ENCODE results near the gene SLC38A5.
"Not testable (repeated sequence)": the region's sequence is repeated elsewhere in the genome, so short reads cannot be mapped to it uniquely, and the experiment has no call there.

Gene SLC38A5

DNA sequence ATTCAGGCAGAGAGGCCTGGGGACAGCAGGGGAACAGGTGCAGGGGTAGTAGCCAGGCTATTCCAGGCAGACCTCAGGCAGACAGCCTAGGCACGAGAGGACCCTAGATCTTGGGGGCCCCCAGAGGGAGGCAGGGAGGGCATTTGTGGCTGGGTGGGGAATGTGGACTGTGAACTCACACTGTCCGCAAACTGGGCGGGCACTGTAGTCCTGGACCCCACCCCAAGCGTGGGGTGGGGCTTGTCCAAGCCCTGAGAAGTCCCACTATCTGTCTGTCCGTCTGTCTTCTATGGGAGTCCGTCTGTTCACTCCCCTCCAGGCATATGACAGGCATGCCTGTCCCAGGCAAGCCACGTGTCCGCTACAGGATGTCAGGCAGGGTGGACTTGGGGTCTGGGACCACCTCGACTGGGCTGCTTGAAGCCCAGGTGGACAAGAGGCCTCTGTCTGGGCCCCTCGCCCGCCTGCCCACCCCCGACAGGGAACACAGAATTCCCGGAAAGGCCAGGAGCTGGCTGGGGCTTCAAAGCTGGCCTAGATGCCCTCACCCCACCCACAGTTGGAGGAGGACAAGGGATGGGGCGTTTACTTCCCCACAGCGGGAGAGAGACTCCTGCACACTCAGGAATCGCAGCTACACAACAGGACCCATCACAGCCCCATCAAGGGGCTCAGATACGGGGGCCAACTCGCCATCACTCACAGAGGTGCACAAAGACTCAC, at the start of gene SLC38A5:
Gene SLC38A5, minus strand, starts transcription at position 151 of the 723 bp plus-strand sequence. CDS start 2,336 bp downstream, outside the sequence.
- Mint-ChIP-seq H3K4me1 (peaks cover 41% of the 10 kb centered on the region), H3K9me3 (no peaks in the 10 kb centered on the region), H3K4me3 (peak within 1 kb of the TSS; percentile 91), H3K36me3 (ENCODE audit: insufficient read depth) (no peaks in the 10 kb centered on the region), H3K27me3 (no peaks in the 10 kb centered on the region), H3K27ac (ENCODE audit: low read depth) (peak within 1 kb of the TSS; percentile 91)
- DNase-seq (ENCODE audit: low spot score in 2 of 2): no peak
- no peak for ATAC-seq (replicated peaks; ENCODE audit: extremely low read depth, poor library complexity, severe bottlenecking)

DNA sequence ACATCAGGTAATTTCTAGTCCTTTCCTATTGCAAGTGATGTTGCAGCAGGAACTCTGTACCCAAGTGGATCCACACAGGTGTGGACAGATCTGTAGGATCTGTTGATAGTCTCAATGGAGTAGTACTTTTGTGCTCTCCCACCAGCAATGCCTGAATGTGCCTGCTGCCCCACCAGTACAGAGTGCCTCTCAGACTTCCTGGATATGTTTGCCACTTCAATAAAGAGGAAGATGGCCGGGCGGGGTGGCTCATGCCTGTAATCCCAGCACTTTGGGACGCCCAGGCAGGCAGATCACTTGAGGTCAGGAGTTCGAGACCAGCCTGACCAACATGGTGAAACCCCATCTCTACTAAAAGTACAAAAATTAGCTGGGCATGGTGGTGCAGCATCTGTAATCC, 49.4 kb upstream of the SLC38A5 start:
- not testable (repeated sequence) for H3K9me3 Mint-ChIP-seq; ATAC-seq (replicated peaks; ENCODE audit: extremely low read depth, poor library complexity, severe bottlenecking)

DNA sequence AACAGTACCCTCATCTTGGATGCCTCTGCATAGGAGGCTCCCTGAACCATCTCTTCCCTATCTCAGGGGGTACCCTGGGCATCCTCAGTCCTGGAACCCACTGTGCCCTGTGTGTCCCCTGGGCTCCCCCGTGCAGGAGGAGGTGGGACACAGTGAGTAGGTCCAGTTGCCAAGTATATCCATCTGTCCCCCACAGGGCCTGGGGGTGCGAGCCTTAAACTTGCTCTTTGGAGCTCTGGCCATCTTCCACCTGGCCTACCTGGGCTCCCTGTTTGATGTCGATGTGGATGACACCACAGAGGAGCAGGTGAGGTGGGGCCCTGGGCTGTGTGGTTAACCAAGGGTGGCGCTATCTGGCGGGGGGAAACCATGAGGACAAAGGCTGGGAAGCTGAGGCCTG, 46.9 kb upstream of the SLC38A5 start:
- no peak overlapping the region for H3K4me3 Mint-ChIP-seq
- no peak for DNase-seq (ENCODE audit: low spot score in 2 of 2)
- H3K27me3 Mint-ChIP-seq: no peaks in the 10 kb centered on the region
- H3K36me3 Mint-ChIP-seq (ENCODE audit: insufficient read depth): peaks cover 19% of the 10 kb centered on the region
- H3K9me3 Mint-ChIP-seq: no peaks in the 10 kb centered on the region
- no peak for ATAC-seq (replicated peaks; ENCODE audit: extremely low read depth, poor library complexity, severe bottlenecking)
- no peak overlapping the region for H3K27ac Mint-ChIP-seq (ENCODE audit: low read depth)
- peaks cover 28% of the 10 kb centered on the region for H3K4me1 Mint-ChIP-seq

More for the DNA sequence above, 49.4 kb upstream of the SLC38A5 start:
- not testable (repeated sequence) for H3K27me3 Mint-ChIP-seq; H3K4me3 Mint-ChIP-seq; H3K27ac Mint-ChIP-seq (ENCODE audit: low read depth); DNase-seq (ENCODE audit: low spot score in 2 of 2)
- Mint-ChIP-seq H3K4me1 (peaks cover 28% of the 10 kb centered on the region), H3K36me3 (ENCODE audit: insufficient read depth) (peaks cover 19% of the 10 kb centered on the region)

DNA sequence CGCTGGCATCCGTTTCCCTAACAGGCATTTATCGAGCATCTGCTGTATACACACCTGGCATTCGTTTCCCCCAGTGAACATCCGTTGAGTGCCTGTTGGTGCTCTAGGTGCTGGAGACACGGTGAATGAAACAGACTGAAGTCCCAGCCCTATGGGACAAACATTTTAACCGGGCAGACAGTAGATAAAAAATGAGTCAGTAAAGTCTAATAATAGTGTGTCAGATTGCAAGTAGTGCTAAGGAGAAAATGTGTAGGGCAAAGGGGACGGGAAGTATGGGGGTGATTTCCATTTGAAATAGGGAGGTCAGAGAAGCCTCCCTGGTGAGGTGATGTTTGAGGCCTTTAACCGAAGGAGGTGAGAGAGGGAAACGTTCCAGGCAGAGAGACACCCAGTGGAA, 46.2 kb upstream of the SLC38A5 start:
- DNase-seq (ENCODE audit: low spot score in 2 of 2) (no peak), ATAC-seq (replicated peaks; ENCODE audit: extremely low read depth, poor library complexity, severe bottlenecking) (no peak)
- Mint-ChIP-seq H3K27me3 (no peaks in the 10 kb centered on the region), H3K27ac (ENCODE audit: low read depth) (no peak overlapping the region), H3K4me1 (peaks cover 29% of the 10 kb centered on the region), H3K9me3 (no peaks in the 10 kb centered on the region), H3K36me3 (ENCODE audit: insufficient read depth) (peaks cover 15% of the 10 kb centered on the region), H3K4me3 (no peak overlapping the region)

DNA sequence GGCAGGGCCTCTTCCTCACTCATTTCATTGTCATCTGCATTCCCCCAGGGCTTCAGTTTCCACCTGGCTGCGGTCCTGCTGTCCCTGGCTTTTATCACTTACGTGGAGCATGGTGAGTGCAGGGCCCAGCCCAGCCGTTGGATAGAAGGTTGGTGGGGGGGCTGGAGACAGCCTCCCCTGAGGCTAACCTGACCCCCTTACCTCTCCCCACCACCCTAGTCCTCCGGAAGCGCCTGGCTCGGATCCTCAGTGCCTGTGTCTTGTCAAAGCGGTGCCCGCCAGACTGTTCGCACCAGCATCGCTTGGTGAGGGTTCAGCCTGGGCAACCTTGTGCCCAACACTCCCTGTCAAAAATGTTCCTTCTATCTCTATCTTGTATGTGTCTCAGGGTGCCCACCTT, 45.8 kb upstream of the SLC38A5 start:
- no peak overlapping the region for H3K4me3 Mint-ChIP-seq
- peaks cover 29% of the 10 kb centered on the region for H3K4me1 Mint-ChIP-seq
- no peaks in the 10 kb centered on the region for H3K27me3 Mint-ChIP-seq
- H3K36me3 Mint-ChIP-seq (ENCODE audit: insufficient read depth): peaks cover 15% of the 10 kb centered on the region
- no peak overlapping the region for H3K27ac Mint-ChIP-seq (ENCODE audit: low read depth)
- no peak for DNase-seq (ENCODE audit: low spot score in 2 of 2)
- H3K9me3 Mint-ChIP-seq: no peaks in the 10 kb centered on the region
- ATAC-seq (replicated peaks; ENCODE audit: extremely low read depth, poor library complexity, severe bottlenecking): no peak

DNA sequence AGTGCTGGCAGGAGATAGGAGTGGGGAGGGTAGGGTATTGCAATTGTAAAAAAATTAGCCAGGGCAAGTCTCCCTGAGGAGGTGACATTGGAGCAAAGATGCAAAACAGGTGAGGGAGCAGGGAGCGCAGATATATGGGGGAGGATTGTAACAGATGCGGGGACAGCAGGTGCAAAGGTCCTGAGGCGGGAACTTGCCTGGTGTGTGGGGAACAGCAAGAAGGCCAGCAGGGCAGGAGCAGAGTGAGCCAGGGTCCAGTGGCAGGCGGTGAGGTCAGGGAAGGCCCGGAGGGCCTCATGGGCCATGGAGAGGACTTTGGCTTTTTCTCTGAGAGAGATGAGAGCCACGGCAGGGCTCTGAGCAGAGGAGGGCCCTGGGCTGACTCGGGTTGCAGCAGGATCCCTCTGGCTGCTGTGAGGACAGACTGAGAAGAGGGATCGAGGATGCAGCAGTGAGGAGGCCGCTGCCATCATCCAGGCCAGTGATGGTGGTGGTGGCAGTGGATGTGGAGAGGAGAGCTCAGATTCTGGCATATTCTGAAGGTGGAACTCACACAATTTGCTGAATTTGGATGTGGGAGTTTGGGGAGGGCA, 44.9 kb upstream of the SLC38A5 start:
- no peak for DNase-seq (ENCODE audit: low spot score in 2 of 2)
- no peak for ATAC-seq (replicated peaks; ENCODE audit: extremely low read depth, poor library complexity, severe bottlenecking)
- H3K36me3 Mint-ChIP-seq (ENCODE audit: insufficient read depth): peaks cover 16% of the 10 kb centered on the region
- no peak overlapping the region for H3K4me3 Mint-ChIP-seq
- peaks cover 27% of the 10 kb centered on the region for H3K4me1 Mint-ChIP-seq
- H3K9me3 Mint-ChIP-seq: no peaks in the 10 kb centered on the region
- no peak overlapping the region for H3K27ac Mint-ChIP-seq (ENCODE audit: low read depth)
- H3K27me3 Mint-ChIP-seq: no peaks in the 10 kb centered on the region

DNA sequence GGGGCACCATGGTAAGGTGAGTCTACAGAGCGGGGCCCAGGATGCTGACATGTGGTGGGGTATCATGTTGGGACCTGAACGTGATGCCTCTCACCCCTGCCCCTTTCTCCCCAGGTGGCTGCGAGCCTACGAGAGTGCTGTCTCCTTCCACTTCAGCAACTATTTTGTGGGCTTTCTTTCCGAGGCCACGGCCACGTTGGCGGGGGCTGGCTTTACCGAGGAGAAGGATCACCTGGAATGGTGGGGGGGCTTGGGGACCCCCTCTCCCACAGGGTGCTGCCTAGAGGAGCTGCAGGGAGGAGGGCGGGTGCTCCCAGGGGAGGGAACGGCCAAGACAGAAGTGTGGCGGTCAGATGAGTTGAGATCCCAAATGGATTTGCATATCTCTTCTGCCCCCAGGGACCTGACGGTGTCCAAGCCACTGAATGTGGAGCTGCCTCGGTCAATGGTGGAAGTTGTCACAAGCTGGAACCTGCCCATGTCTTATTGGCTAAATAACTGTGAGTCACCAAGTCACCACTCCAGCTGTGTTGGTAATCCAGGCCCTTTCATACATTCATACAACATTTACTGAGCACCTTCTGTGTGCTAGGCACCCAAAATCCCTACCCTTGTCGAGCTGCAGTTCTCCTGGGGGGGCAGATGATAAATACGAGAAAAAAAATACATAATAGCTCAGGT, 44.2 kb upstream of the SLC38A5 start:
- Mint-ChIP-seq H3K9me3 (no peaks in the 10 kb centered on the region), H3K4me3 (no peak overlapping the region), H3K27ac (ENCODE audit: low read depth) (no peak overlapping the region), H3K4me1 (peaks cover 34% of the 10 kb centered on the region), H3K27me3 (no peaks in the 10 kb centered on the region), H3K36me3 (ENCODE audit: insufficient read depth) (peaks cover 19% of the 10 kb centered on the region)
- ATAC-seq (replicated peaks; ENCODE audit: extremely low read depth, poor library complexity, severe bottlenecking): no peak
- DNase-seq (ENCODE audit: low spot score in 2 of 2): no peak

DNA sequence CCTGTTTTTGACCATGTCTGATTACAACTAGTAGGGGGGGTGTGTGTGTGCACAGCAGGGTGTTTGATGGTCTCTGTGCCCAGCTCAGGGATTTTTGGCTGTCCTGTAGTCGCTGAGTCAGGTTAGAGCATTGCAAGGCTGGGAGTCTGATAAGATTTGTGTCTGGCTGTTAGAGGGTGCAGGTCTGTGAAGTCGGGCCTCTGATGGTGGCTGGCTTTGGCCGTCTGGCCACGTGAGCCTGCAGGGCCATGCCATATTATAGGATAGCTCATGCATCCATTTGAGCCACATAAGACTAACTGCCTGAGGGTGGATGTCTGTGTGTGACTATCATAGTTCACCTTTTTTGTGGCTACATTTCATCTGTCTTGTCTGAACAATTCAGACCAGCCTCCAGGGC, 43.6 kb upstream of the SLC38A5 start:
- Mint-ChIP-seq H3K9me3 (no peaks in the 10 kb centered on the region), H3K27me3 (no peaks in the 10 kb centered on the region), H3K4me3 (no peak overlapping the region), H3K4me1 (peaks cover 37% of the 10 kb centered on the region), H3K27ac (ENCODE audit: low read depth) (no peak overlapping the region), H3K36me3 (ENCODE audit: insufficient read depth) (peaks cover 22% of the 10 kb centered on the region)
- ATAC-seq (replicated peaks; ENCODE audit: extremely low read depth, poor library complexity, severe bottlenecking) (no peak), DNase-seq (ENCODE audit: low spot score in 2 of 2) (no peak)

DNA sequence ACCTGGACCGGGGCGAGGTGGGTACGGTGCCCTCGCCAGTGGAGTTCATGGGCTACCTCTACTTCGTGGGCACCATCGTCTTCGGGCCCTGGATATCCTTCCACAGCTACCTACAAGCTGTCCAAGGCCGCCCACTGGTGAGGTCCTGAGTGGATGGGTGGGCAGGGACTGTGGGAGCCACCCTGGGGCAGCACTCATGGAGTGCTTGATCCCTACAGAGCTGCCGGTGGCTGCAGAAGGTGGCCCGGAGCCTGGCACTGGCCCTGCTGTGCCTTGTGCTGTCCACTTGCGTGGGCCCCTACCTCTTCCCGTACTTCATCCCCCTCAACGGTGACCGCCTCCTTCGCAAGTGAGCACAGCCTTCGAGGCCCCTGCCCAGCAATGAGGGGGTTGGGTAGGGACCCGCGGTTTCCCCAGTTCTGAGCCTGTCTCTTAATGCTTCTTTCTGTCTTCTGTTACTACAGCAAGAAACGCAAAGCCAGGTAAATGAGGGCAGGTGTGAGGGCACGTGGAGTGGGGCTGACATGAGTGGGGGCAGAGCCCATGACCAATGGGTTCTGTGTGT, 42.4 kb upstream of the SLC38A5 start:
- Mint-ChIP-seq H3K27me3 (no peaks in the 10 kb centered on the region), H3K9me3 (no peaks in the 10 kb centered on the region), H3K4me1 (peaks cover 37% of the 10 kb centered on the region), H3K36me3 (ENCODE audit: insufficient read depth) (peaks cover 25% of the 10 kb centered on the region), H3K27ac (ENCODE audit: low read depth) (no peak overlapping the region), H3K4me3 (no peak overlapping the region)
- ATAC-seq (replicated peaks; ENCODE audit: extremely low read depth, poor library complexity, severe bottlenecking): no peak
- no peak for DNase-seq (ENCODE audit: low spot score in 2 of 2)

DNA sequence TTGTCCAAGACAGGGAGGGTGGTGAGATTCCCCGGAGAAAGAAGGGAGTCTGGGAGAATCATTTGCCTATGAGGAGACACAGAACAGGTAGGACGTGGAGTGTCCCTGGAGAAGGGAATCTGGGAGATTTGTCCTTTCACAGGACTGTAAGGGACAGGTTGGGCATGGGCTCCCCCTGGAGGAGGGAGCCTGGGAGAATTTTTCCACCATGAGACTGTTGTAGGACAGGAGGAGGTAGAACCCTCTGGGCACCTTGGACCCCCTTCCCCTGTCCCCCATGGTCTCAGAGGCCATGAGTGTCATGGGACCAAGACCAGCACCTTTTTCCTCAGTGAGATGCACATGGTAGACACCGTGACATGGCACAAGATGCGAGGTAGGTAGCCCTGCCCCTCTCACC, 41.5 kb upstream of the SLC38A5 start:
- H3K9me3 Mint-ChIP-seq: no peaks in the 10 kb centered on the region
- peaks cover 31% of the 10 kb centered on the region for H3K4me1 Mint-ChIP-seq
- H3K4me3 Mint-ChIP-seq: no peak overlapping the region
- peak overlapping the region; percentile 90 for H3K27ac Mint-ChIP-seq (ENCODE audit: low read depth)
- ATAC-seq (replicated peaks; ENCODE audit: extremely low read depth, poor library complexity, severe bottlenecking) (no peak), DNase-seq (ENCODE audit: low spot score in 2 of 2) (no peak)
- H3K27me3 Mint-ChIP-seq: no peaks in the 10 kb centered on the region
- peaks cover 23% of the 10 kb centered on the region for H3K36me3 Mint-ChIP-seq (ENCODE audit: insufficient read depth)

DNA sequence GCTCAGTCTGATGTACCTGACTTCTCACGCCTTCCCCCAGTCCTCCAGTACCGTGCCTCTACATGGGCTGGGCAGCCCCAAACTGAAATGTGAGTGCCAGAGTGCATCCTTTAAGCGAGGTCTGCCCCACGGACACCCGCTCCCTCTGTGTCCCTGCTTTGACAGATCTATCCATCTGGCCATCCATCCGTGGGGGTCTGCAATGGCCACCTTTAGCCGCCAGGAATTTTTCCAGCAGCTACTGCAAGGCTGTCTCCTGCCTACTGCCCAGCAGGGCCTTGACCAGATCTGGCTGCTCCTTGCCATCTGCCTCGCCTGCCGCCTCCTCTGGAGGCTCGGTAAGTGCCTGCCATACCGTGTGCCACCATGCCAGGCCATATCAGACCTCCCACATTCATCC, 39.6 kb upstream of the SLC38A5 start:
- ATAC-seq (replicated peaks; ENCODE audit: extremely low read depth, poor library complexity, severe bottlenecking): no peak
- Mint-ChIP-seq H3K27me3 (no peaks in the 10 kb centered on the region), H3K4me3 (peak overlapping the region; percentile 94), H3K4me1 (peaks cover 22% of the 10 kb centered on the region), H3K27ac (ENCODE audit: low read depth) (peak overlapping the region; percentile 90), H3K36me3 (ENCODE audit: insufficient read depth) (peaks cover 18% of the 10 kb centered on the region), H3K9me3 (no peaks in the 10 kb centered on the region)
- DNase-seq (ENCODE audit: low spot score in 2 of 2): no peak

DNA sequence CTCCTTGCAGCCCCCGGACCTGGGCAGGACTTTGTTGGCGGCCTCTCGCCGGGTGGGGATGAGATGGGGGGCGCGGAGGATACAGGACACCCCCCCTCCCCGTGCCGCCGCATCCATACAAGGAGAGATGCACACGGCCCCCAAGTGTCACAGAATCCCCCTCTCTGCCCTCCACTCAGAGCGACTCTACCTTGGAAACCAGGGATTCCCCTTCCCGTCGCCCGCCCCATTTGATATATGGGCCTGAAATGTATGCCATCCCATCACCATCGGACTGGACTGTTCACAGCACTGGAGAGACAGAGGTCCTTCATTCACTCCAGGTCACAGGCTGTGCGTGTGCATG, 39.2 kb upstream of the SLC38A5 start:
- Mint-ChIP-seq H3K27me3 (no peaks in the 10 kb centered on the region), H3K4me1 (peaks cover 22% of the 10 kb centered on the region), H3K4me3 (peak overlapping the region; percentile 94), H3K27ac (ENCODE audit: low read depth) (peak overlapping the region; percentile 90), H3K36me3 (ENCODE audit: insufficient read depth) (peaks cover 18% of the 10 kb centered on the region), H3K9me3 (no peaks in the 10 kb centered on the region)
- DNase-seq (ENCODE audit: low spot score in 2 of 2) (no peak), ATAC-seq (replicated peaks; ENCODE audit: extremely low read depth, poor library complexity, severe bottlenecking) (peak; percentile 26)
